SU-DHL-6 (cell line): ENCODE results near the gene POLR2J.
A peak's percentile ranks its signal among the peaks of the same experiment; 100 is the strongest.

Experiments used
- H2AFZ ChIP-seq: fragments of 200-600 bp; sonication (generic); 2 replicates; pipeline ENCODE4 v1.6.1; 2014; ENCODE audit warnings: low read depth, mild to moderate bottlenecking, moderate library complexity, mixed read lengths, antibody characterized with exemption, low read length; ENCODE audit not compliant: severe bottlenecking
- H3F3A ChIP-seq: fragments of 200-600 bp; shearing (Covaris generic); 2 replicates; pipeline ENCODE4 v1.6.0; 2016; ENCODE audit warnings: antibody characterized with exemption, mild to moderate bottlenecking; ENCODE audit not compliant: insufficient read depth
- H3K27ac ChIP-seq: fragments of 200-600 bp; sonication (generic); 2 replicates; pipeline ENCODE4 v1.5.1; 2016; ENCODE audit warnings: low read depth, mild to moderate bottlenecking, low read length, moderate library complexity, mixed read lengths
- H3K27me3 ChIP-seq: fragments of 200-600 bp; sonication (generic), shearing (Covaris generic); 2 replicates; pipeline ENCODE4 v1.6.0; 2014; ENCODE audit warnings: mild to moderate bottlenecking, low read length
- H3K36me3 ChIP-seq: fragments of 200-600 bp; sonication (generic); 2 replicates; pipeline ENCODE4 v1.6.1; 2014; ENCODE audit warnings: mild to moderate bottlenecking, low read length, mixed read lengths
- H3K4me2 ChIP-seq: fragments of 300-600, 200-600 bp; shearing (Covaris generic), sonication (generic); 2 replicates; pipeline ENCODE4 v1.6.0; 2014; ENCODE audit warnings: low read length, low read depth, mild to moderate bottlenecking; ENCODE audit not compliant: poor library complexity, severe bottlenecking
- H3K4me3 ChIP-seq: fragments of 200-600 bp; sonication (generic); 2 replicates; pipeline ENCODE4 v1.5.1; 2014; ENCODE audit warnings: antibody characterized with exemption, low read length, mild to moderate bottlenecking, mixed read lengths; ENCODE audit not compliant: insufficient read depth, poor library complexity, severe bottlenecking
- H3K79me2 ChIP-seq: fragments of 200-600 bp; sonication (generic); 2 replicates; pipeline ENCODE4 v1.6.1; 2014; ENCODE audit warnings: mild to moderate bottlenecking, low read length, moderate library complexity; ENCODE audit not compliant: insufficient read depth
- H3K9ac ChIP-seq: fragments of 200-600 bp; sonication (generic); 2 replicates; pipeline ENCODE4 v1.7.0; 2014; ENCODE audit warnings: mild to moderate bottlenecking, low read length
- H3K9me2 ChIP-seq: fragments of 200-600 bp; sonication (generic); replicated peaks from 2 replicates; pipeline ENCODE4 v1.6.1; 2014; ENCODE audit warnings: low read length; ENCODE audit not compliant: insufficient read depth
- H3K9me3 ChIP-seq: fragments of 200-600 bp; sonication (generic); 2 replicates; pipeline ENCODE4 v1.6.1; 2014; ENCODE audit warnings: low read length, mixed read lengths; ENCODE audit not compliant: insufficient read depth
- H4K20me1 ChIP-seq: fragments of 200-600 bp; sonication (generic); 2 replicates; pipeline ENCODE4 v1.6.1; 2014; ENCODE audit warnings: low read depth, mild to moderate bottlenecking, antibody characterized with exemption, low read length, moderate library complexity, mixed read lengths
- EZH2phosphoT487 ChIP-seq: fragments of 200-600 bp; sonication (generic), shearing (Covaris generic); conservative IDR thresholded peaks from 2 replicates; pipeline ENCODE4 v1.6.1; 2018; ENCODE audit warnings: mild to moderate bottlenecking, antibody characterized with exemption, low read length, moderate library complexity, mixed read lengths
- TF ChIP-seq, protein P1 (sequence below): fragments of 200-600 bp; sonication (generic); IDR thresholded peaks from one replicate; pipeline ENCODE4 v1.5.1; 2017; ENCODE audit warnings: antibody characterized with exemption, mild to moderate bottlenecking, low read length, moderate library complexity; ENCODE audit not compliant: insufficient read depth, poor library complexity, severe bottlenecking

POLR2J gene

GRCh38 chr7:102467581-102468477, 10.9 kb downstream of the POLR2J start:
- Histone ChIP-seq H3K27ac (no peak overlapping the region), H3F3A (peaks cover 17% of the 10 kb centered on the region; the same call in 1 of the 2 replicates), H2AFZ (no peak overlapping the region), H3K4me3 (no peak overlapping the region), H3K4me2 (no peak overlapping the region), H3K27me3 (no peaks in the 10 kb centered on the region), H4K20me1 (no peaks in the 10 kb centered on the region; the same call in 1 of the 2 replicates), H3K9me3 (no peaks in the 10 kb centered on the region), H3K9ac (no peak overlapping the region), H3K36me3 (no peaks in the 10 kb centered on the region), H3K79me2 (peaks cover 25% of the 10 kb centered on the region), H3K9me2 (no peaks in the 10 kb centered on the region)
- TF ChIP-seq, protein P1, sequence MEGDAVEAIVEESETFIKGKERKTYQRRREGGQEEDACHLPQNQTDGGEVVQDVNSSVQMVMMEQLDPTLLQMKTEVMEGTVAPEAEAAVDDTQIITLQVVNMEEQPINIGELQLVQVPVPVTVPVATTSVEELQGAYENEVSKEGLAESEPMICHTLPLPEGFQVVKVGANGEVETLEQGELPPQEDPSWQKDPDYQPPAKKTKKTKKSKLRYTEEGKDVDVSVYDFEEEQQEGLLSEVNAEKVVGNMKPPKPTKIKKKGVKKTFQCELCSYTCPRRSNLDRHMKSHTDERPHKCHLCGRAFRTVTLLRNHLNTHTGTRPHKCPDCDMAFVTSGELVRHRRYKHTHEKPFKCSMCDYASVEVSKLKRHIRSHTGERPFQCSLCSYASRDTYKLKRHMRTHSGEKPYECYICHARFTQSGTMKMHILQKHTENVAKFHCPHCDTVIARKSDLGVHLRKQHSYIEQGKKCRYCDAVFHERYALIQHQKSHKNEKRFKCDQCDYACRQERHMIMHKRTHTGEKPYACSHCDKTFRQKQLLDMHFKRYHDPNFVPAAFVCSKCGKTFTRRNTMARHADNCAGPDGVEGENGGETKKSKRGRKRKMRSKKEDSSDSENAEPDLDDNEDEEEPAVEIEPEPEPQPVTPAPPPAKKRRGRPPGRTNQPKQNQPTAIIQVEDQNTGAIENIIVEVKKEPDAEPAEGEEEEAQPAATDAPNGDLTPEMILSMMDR, result no peak
- no peak for TF ChIP-seq EZH2phosphoT487

GRCh38 chr7:102466097-102466496, 12.6 kb downstream of the POLR2J start:
- Histone ChIP-seq H3K4me2 (peak overlapping the region; percentile 72), H3K27ac (peak overlapping the region; percentile 75)

DNA sequence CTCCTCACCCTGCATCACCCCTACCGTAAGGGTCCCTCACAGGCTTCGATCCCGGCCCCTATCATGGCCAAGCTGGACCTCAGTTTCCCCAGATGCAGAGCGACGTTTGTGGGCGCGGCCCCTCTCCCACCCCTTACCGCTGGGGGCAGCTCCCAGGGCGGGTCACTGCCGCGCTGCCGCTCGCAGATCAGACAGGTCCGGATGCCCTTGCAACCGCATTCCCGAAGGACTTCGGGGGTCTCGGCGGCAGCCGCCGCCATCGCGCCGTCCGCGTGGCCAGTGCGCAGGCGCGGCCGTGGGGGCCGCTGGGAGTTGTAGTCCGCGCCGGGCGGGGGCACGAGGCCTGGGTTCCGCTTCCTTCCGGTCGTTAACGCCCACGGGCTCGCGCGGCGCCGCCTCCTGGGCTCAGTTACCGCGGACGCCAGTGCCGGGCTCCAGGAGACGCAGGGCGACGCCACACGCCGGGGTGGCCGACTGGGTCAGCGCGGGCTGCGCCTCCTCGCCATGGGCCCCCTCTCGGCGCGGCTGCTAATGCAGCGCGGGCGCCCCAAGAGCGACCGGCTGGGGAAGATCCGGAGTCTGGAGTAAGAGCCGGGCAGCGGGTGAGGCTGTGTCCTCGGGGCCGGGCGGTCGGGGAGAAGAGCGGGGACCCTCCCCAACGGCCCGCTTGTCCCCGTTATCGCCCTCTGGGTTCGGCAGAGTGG, 14.0 kb downstream of the POLR2J start, which contains the start of the genes ALKBH4 and LRWD1:
Gene ALKBH4 (minus strand): TSS at position 287 of the 704 bp plus-strand sequence. CDS start 27 bp downstream, at position 260.
Gene LRWD1 (plus strand): TSS at position 408 of the 704 bp plus-strand sequence. CDS start 97 bp downstream, at position 505.
- Histone ChIP-seq H3K9me3 (no peaks in the 10 kb centered on the region), H3F3A (peaks cover 17% of the 10 kb centered on the region; the same call in 1 of the 2 replicates), H3K27me3 (no peaks in the 10 kb centered on the region), H3K9me2 (no peaks in the 10 kb centered on the region), H3K36me3 (no peaks in the 10 kb centered on the region), H3K9ac (peak within 1 kb of the TSS; percentile 87), H3K79me2 (peaks cover 32% of the 10 kb centered on the region), H3K4me3 (peak within 1 kb of the TSS; percentile 89), H4K20me1 (no peaks in the 10 kb centered on the region; the same call in 1 of the 2 replicates), H3K4me2 (peak within 1 kb of the TSS; percentile 73), H2AFZ (peak within 1 kb of the TSS; percentile 82), H3K27ac (peak within 1 kb of the TSS; percentile 75)
- TF ChIP-seq EZH2phosphoT487, result no peak
- TF ChIP-seq, protein P1, result no peak

More at GRCh38 chr7:102466097-102466496, 12.6 kb downstream of the POLR2J start:
- Histone ChIP-seq H3K9me2 (no peaks in the 10 kb centered on the region), H4K20me1 (no peaks in the 10 kb centered on the region; the same call in 1 of the 2 replicates), H3K79me2 (peaks cover 32% of the 10 kb centered on the region), H3K27me3 (no peaks in the 10 kb centered on the region), H3F3A (peaks cover 17% of the 10 kb centered on the region; the same call in 1 of the 2 replicates), H3K4me3 (peak overlapping the region; percentile 89), H3K9me3 (no peaks in the 10 kb centered on the region), H3K9ac (peak overlapping the region; percentile 87), H2AFZ (no peak overlapping the region), H3K36me3 (no peaks in the 10 kb centered on the region)
- no peak for TF ChIP-seq EZH2phosphoT487
- TF ChIP-seq, protein P1, result no peak
